EH (cell line): Measurements from ENCODE around the gene EAPP.
"Not testable (repeated sequence)": the region's sequence is repeated elsewhere in the genome, so short reads cannot be mapped to it uniquely, and the experiment has no call there.

ENCODE experiments used
- DNase-seq: peaks from one replicate; pipeline ENCODE4 v3.0.0-alpha.2; 2015; ENCODE audit warnings: low read depth

The EAPP gene

GRCh38 chr14:34539407-34540180 is at the start of gene EAPP:
TSS of gene EAPP (minus strand) at chr14:34539701. CDS start at chr14:34539628, 73 bp downstream.
- peak; percentile 98 for DNase-seq

DNA sequence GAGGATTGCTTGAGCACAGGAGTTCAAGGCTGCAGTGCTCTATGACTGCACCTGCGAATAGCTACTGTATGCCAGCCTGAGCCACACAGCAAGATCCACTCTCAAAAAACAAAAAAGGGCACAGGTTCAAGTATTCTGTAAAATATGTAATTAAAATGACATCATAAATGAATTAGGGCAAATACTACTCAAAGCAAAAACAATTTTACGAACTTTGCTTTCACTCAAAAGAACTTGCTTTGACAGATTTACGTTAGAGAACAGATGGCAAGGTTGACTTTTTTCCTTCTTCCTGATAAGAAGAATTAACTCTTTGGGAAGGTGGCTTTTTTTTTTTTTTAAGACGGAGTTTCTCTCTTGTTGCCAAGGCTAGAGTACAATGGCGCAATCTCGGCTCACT is 44.0 kb upstream of the EAPP start:
- DNase-seq, result no peak

- DNase-seq, result no peak
Observed at GRCh38 chr14:34582117-34582680, 42.7 kb upstream of the EAPP start.

DNA sequence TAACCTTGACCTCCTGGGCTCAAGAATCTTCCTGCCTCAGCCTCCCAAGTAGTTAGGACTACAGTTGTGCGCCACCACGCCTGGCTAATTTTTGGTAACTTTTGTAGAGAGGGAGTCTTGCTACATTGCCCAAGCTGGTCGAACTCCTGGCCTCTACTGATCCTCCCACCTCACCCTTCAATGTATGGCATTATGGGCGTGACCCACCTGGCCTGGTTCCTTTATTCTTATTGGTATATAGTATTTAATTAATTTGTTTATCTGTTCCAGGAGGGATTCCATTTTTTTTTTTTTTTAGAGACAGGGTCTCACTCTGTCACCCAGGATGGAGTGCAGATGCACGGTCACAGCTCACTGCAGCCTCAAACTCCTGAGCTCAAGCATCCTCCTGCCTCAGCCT is 40.9 kb upstream of the EAPP start:
- no peak for DNase-seq

GRCh38 chr14:34571771-34572170 is 32.3 kb upstream of the EAPP start:
- no peak for DNase-seq

- DNase-seq, result peak; percentile 27
Observed at GRCh38 chr14:34569750-34570149, 30.2 kb upstream of the EAPP start.

GRCh38 chr14:34568803-34569202 is 29.3 kb upstream of the EAPP start:
- DNase-seq, result no peak

GRCh38 chr14:34562776-34563150 is 23.3 kb upstream of the EAPP start:
- no peak for DNase-seq

GRCh38 chr14:34562037-34562775 is 22.7 kb upstream of the EAPP start:
- not testable (repeated sequence) for DNase-seq

DNA sequence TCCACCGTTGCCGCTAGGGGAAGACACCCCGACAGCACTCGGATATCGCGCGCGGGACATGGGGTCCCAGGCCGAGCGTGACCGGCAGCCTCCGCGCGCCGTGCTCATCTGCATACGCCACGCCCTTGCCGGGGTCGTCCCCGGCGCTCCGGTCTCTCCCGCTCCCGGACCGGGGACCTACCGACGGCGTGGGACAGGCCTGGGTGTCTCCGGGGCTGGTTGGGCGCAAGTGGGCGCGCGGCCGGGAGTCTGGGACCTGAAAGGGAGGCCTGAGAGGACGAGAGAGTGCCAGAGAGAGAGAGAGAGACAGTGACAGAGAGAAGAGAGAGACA is 17.0 kb upstream of the EAPP start:
- not testable (repeated sequence) for DNase-seq

DNA sequence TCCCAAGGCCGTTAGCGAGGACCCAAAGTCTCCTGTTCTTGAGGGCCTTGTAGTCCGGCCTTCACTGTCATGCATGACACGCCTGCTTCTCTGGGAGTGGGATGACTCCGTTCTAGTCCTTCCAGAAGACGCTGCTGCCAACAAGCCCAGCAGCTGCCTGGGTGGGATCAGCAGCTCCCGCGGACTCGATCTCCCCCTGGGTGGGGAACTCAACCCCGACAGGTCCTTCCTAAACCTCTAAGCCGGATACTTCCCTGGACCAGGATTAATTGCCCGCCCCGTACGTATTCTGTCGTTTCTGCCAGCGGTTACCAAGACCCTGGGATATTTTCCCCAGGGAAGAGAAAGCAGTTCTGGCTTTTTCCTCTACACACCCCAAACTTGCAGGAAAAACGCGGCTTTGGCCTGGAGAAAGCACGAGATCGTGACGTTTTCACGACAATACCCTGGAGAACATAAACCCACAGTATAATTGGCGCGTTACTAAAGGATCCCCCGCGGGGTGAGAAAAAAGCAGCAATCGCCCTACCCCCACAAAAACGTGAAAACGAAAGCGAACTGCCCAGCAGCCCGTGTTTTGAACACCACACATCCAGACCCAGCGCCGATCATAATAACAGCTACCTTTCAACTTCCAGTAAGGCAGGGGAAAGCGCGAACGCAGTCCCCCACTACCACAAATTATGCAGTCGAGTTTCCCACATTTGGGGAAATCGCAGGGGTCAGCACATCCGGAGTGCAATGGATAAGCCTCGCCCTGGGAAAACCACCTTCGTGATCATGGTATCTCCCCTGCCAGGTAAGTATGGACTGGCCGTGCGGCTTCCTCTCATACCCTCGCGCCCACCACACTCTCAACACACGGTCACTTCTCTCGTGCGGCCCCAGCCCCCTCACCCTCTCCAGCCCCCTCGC is 16.3 kb upstream of the EAPP start:
- not testable (repeated sequence) for DNase-seq

- DNase-seq, result peak; percentile 63
Observed at GRCh38 chr14:34554540-34555250, 15.2 kb upstream of the EAPP start.

DNA sequence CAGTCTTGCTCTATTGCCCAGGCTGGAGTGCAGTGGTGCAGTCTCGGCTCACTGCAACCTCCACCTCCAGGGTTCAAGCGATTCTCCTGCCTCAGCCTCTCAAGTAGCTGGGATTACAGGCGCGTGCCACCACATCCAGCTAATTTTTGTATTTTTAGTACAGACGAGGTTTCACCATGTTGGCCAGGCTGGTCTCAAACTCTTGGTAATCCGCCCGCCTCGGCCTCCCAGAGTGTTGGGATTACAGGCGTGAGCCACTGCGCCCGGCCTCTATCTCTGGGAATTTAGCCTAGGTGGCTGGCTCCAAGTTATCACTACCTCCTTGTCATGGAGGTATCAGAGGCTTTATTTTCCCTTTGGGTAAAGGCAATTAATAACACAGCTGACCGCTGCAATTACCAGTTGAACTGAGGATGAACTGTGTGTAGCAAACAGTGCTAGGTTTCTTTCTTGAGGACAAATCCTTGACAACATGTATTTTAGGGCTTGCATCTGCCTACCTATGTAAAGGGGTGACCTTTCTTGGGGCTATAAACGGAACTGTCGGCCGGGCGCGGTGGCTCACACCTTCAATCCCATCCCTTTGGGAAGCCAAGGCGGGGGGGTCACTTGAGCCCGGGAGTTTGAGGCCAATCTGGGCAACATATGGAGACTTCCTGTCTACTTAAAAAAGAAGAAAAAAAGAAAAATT is 9.9 kb upstream of the EAPP start:
- not testable (repeated sequence) for DNase-seq

DNA sequence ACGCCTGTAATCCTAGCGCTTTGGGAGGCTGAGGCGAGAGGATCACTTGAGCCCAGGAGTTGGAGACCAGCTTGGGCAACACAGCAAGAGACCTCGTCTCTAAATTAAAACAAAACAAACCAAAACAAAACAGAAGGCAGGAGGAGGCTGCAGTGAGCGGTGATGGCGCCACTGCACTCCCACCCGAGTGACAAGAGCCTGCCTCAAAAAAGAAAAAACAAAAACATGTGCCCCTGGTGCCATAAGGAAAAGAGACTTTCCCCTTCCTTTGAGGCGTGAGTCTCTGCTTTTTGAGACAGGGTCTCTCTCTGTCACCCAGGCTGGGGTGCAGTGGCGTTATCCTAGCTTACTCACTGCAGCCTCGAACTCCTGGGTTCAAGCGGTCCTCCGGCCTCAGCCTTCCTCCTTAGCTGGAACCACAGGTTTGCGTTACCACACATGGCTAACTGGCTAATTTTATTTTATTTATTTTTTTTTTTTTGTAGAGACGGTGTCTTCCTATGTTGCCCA is 9.0 kb upstream of the EAPP start:
- DNase-seq, result no peak

DNA sequence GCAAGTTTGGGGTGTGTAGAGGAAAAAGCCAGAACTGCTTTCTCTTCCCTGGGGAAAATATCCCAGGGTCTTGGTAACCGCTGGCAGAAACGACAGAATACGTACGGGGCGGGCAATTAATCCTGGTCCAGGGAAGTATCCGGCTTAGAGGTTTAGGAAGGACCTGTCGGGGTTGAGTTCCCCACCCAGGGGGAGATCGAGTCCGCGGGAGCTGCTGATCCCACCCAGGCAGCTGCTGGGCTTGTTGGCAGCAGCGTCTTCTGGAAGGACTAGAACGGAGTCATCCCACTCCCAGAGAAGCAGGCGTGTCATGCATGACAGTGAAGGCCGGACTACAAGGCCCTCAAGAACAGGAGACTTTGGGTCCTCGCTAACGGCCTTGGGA is 7.6 kb upstream of the EAPP start:
- DNase-seq, result not testable (repeated sequence)

GRCh38 chr14:34546272-34547135 is 7.0 kb upstream of the EAPP start:
- DNase-seq, result not testable (repeated sequence)

GRCh38 chr14:34540181-34541059 is 919 bp upstream of the EAPP start:
- not testable (repeated sequence) for DNase-seq

DNA sequence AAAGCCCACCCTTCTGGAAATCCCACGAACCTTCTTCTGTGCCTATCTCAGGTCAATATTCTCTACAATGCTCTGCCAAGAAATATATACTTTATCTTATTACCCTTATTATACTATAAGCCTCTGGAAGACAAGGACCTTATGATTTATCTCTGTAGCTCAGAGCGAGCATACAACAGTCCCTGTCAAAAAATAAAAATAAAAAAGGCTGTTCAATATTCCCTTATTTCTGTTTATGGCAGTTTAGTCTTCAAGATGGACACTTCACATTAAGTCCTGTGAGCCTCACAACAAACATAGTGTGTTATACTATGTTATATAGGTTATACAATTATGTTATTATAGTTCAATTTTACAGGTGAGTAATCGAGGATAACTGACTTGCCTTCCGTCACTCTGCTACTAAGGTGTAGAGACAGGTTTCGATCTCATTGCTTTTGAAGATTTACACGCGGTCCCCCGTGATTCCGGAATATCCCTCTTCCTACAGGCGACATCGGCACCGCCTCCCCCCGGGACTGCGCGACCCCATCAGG is 562 bp downstream of the EAPP start:
- no peak for DNase-seq
